Endothelial cell of umbilical vein (primary cell): ENCODE results near the gene FREM1.

ENCODE experiments used
- POLR2A ChIP-seq: IDR thresholded peaks from 2 replicates; pipeline ENCODE4 v1.6.1; 2012; ENCODE audit warnings: low read depth, mild to moderate bottlenecking, control low read depth, low read length
- TF ChIP-seq, protein P1 (sequence below), 2 donors: IDR thresholded peaks; 1 replicate in 1 of 2; 2 replicates in 1 of 2; pipeline ENCODE4 v1.5.1; 2011; ENCODE audit warnings: low read length in 2 of 2, mild to moderate bottlenecking in 2 of 2, moderate library complexity in 2 of 2, control low read depth in 1 of 2, inconsistent platforms in 1 of 2, low read depth in 1 of 2; ENCODE audit not compliant: insufficient read depth in 1 of 2; ENCODE audit errors: extremely low read depth in 1 of 2

DNA sequence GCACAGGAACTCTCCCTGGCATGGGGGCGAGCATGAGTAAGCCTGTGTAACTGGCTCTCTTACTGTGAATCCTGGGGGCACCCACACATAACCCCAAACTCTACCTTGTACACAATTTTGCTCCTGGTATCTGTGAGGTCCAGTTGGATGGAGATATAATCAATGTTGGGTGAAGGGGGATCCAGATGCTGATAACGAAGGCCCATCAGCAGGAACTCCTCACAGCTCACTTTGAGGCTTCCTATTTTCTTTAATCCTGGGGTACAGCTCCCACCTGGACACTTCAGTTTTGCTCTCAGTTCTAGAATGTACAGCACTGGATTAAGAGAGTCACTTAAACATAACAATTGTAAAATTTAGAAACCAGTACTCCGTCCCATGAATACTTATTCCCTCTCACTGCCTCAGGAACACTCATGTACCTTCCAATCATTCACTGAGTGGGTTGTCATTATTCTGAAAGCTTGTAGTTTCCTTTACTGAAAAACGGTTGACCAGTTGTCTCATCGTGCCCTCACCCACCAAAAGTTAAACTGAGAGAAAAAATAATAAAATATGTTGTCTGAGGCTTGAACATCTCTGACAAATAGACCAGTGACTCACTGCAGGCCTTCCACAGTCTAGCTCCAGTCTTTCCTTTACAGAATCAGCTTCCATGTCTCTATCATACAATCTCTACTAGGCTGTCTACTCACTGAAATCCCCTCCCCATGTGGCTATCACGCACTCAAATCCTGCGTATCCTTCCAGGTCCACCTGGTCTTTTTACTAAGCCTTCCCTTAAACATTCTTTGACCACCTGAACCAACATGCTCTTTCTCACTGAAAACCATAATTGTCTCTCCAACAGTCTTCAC, 52.6 kb downstream of the FREM1 start:
- TF ChIP-seq, protein P1, sequence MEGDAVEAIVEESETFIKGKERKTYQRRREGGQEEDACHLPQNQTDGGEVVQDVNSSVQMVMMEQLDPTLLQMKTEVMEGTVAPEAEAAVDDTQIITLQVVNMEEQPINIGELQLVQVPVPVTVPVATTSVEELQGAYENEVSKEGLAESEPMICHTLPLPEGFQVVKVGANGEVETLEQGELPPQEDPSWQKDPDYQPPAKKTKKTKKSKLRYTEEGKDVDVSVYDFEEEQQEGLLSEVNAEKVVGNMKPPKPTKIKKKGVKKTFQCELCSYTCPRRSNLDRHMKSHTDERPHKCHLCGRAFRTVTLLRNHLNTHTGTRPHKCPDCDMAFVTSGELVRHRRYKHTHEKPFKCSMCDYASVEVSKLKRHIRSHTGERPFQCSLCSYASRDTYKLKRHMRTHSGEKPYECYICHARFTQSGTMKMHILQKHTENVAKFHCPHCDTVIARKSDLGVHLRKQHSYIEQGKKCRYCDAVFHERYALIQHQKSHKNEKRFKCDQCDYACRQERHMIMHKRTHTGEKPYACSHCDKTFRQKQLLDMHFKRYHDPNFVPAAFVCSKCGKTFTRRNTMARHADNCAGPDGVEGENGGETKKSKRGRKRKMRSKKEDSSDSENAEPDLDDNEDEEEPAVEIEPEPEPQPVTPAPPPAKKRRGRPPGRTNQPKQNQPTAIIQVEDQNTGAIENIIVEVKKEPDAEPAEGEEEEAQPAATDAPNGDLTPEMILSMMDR (IDR thresholded peaks at IDR 0.05; ENCODE audit: extremely low read depth in 1 of 2, insufficient read depth in 1 of 2, low read depth in 1 of 2, low read length in 2 of 2), result no peak
- no peak for TF ChIP-seq POLR2A
